Type B pancreatic cell (in vitro differentiated cells): ENCODE data around the gene EIPR1. TPM values are rescaled to one million over a fixed set of nuclear protein-coding genes. Genes with fewer than 3 reads are reported as not detected.

ENCODE experiments used
- DNase-seq: peaks from one replicate; pipeline ENCODE4 v3.0.0; 2021; ENCODE audit warnings: mixed read lengths; ENCODE audit not compliant: unreplicated experiment; ENCODE audit errors: extremely low spot score
- H3K27ac Mint-ChIP-seq: 2 replicates; pipeline ENCODE4 v1.8.0; 2021; ENCODE audit warnings: mild to moderate bottlenecking, mixed read lengths
- H3K27me3 Mint-ChIP-seq: 2 replicates; pipeline ENCODE4 v1.8.0; 2021; ENCODE audit warnings: mixed read lengths
- H3K36me3 Mint-ChIP-seq: 2 replicates; pipeline ENCODE4 v1.8.0; 2021; ENCODE audit warnings: mixed read lengths
- H3K4me1 Mint-ChIP-seq: one replicate; pipeline ENCODE4 v1.8.0; 2021; ENCODE audit warnings: mixed read lengths; ENCODE audit not compliant: unreplicated experiment
- H3K4me3 Mint-ChIP-seq: 2 replicates; pipeline ENCODE4 v1.8.0; 2021; ENCODE audit warnings: mild to moderate bottlenecking, mixed read lengths
- H3K9me3 Mint-ChIP-seq: 2 replicates; pipeline ENCODE4 v1.8.0; 2021; ENCODE audit warnings: mixed read lengths
- total RNA-seq: library from RNA; stranded (reverse); gene quantifications from 2 replicates; pipeline ENCODE4 v1.2.1, GENCODE V29; 2021; ENCODE audit warnings: low replicate concordance
- TF ChIP-seq, protein P1 (sequence below): fragments of 200-600 bp; sonication (generic); conservative IDR thresholded peaks from 2 replicates; pipeline ENCODE4 v1.5.0; 2021; ENCODE audit warnings: antibody characterized with exemption, mild to moderate bottlenecking

Gene EIPR1
- total RNA-seq, 1 donor from 2014 or later: 24.9 TPM

DNA sequence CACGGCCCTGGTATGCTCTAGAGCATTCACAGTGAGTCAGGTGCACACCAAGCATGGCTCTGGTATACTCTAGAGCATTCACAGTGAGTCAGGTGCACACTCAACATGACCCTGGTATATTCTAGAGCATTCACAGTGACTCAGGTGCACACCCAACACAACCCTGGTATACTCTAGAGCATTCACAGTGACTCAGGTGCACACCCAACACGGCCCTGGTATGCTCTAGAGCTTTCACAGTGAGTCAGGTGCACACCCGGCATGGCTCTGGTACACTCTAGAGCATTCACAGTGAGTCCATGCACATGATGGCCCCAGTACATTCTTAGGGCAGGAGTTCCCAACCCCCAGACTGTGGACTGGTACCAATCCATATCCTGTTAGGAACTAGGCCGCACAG lies 158.1 kb downstream of the EIPR1 start:
- no peaks in the 10 kb centered on the region for H3K27me3 Mint-ChIP-seq
- no peak overlapping the region for H3K4me3 Mint-ChIP-seq
- H3K9me3 Mint-ChIP-seq: peaks cover 5% of the 10 kb centered on the region
- TF ChIP-seq, protein P1, sequence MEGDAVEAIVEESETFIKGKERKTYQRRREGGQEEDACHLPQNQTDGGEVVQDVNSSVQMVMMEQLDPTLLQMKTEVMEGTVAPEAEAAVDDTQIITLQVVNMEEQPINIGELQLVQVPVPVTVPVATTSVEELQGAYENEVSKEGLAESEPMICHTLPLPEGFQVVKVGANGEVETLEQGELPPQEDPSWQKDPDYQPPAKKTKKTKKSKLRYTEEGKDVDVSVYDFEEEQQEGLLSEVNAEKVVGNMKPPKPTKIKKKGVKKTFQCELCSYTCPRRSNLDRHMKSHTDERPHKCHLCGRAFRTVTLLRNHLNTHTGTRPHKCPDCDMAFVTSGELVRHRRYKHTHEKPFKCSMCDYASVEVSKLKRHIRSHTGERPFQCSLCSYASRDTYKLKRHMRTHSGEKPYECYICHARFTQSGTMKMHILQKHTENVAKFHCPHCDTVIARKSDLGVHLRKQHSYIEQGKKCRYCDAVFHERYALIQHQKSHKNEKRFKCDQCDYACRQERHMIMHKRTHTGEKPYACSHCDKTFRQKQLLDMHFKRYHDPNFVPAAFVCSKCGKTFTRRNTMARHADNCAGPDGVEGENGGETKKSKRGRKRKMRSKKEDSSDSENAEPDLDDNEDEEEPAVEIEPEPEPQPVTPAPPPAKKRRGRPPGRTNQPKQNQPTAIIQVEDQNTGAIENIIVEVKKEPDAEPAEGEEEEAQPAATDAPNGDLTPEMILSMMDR: no peak
- H3K4me1 Mint-ChIP-seq: no peaks in the 10 kb centered on the region
- no peak overlapping the region for H3K27ac Mint-ChIP-seq
- peaks cover 4% of the 10 kb centered on the region for H3K36me3 Mint-ChIP-seq
- no peak for DNase-seq

DNA sequence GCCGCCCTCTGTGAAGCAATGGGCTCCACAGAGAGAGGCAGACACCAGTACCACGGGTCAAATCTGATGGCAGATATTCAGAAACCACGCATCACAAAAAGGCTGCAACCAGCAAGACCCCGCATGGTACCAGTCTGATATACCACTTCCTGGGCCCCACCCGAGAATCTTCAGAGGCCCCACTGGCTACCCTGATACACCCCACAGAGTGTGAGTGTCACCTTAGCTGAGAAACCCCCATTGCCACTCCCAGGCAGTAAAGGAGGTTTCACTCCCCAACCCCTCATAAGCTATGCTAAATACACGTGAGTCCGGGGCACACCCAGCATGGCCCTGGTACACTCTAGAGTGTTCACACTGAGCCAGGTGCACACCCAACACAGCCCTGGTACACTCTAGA lies 160.0 kb downstream of the EIPR1 start:
- H3K27me3 Mint-ChIP-seq: no peaks in the 10 kb centered on the region
- TF ChIP-seq, protein P1: no peak
- H3K36me3 Mint-ChIP-seq: peaks cover 4% of the 10 kb centered on the region
- no peak overlapping the region for H3K4me3 Mint-ChIP-seq
- peaks cover 5% of the 10 kb centered on the region for H3K9me3 Mint-ChIP-seq
- DNase-seq: no peak
- H3K4me1 Mint-ChIP-seq: peaks cover 5% of the 10 kb centered on the region
- no peak overlapping the region for H3K27ac Mint-ChIP-seq

DNA sequence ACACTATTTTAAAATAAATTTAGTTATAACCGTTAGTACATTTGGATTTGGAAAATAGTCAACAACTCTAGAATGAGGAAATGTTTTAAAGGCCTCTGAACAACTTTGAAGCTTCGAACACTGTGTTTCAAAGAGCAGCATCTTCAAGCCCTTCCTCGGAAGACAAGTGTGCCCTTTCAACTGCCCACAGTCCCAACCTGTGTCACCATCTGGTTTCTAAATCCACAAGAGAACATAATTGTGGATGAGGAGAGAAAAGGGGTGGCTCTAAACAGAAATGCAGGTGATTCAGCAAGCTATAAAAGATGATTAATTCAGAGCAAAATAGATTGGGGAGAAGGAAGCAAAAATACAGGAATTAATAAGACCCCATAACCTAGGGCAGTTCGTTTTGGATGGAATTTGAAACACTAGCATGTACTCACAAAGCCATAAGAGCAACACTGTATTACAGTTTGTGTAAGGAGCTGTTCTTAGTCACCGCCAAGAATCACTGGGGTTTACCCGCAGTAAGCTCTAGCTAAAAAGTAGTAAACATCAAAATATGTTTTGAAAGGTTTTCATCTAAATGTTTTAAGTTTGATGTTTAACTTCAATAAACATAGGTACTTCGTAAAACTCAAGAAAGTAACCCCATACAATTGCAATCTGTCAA lies 160.7 kb downstream of the EIPR1 start:
- Mint-ChIP-seq H3K36me3 (peaks cover 7% of the 10 kb centered on the region), H3K4me3 (no peak overlapping the region), H3K27me3 (no peaks in the 10 kb centered on the region), H3K9me3 (peaks cover 5% of the 10 kb centered on the region), H3K27ac (no peak overlapping the region), H3K4me1 (peaks cover 5% of the 10 kb centered on the region)
- TF ChIP-seq, protein P1: no peak
- DNase-seq: no peak

DNA sequence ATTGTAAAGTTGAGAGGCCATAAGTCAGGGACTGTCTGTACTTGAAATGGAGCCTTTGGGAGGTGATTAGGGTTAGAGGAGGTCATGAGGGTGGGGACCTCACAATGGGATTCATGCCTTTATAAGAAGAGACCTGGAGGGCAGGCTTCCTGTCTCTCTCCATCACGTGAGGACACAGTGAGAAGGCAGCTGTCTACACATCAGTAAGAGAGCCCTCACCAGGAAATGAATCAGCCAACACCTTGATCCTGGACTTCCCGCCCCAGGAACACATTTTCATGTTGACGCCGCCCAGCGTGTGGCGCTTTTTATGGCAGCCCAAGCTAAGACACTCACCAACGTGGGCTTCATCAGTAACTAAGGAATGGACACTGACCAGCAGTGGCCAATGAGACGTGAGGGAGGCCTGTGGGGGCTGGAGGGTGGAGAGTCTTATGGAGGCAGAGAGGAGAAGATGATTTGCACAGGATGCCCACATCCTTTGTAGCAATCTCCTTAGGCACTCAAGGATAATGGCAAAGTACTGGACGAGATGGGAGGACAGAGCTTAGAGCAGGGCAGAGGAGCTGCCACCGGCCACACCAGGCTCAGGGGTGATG lies 162.7 kb downstream of the EIPR1 start:
- Mint-ChIP-seq H3K27ac (no peak overlapping the region), H3K4me3 (no peak overlapping the region), H3K27me3 (no peaks in the 10 kb centered on the region), H3K9me3 (no peaks in the 10 kb centered on the region), H3K36me3 (peaks cover 11% of the 10 kb centered on the region), H3K4me1 (peaks cover 5% of the 10 kb centered on the region)
- TF ChIP-seq, protein P1: no peak
- DNase-seq: no peak

DNA sequence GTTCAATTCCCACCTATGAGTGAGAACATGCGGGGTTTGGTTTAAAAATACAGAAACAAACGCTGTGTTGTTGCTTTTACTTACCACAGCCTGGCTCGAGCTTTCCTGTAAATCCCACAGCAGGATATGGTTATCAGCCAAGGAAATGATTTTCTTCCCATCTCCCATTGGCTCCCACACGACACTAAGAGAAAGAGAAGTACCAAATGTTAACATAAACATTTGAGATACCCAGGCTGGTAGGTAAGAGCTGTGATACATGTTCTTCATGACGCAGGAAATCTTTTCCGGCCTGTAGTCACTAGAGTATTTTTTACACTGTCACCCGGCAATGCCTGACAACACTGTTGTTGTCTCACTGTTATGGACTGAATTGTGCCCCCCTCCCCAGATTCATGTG lies 163.6 kb downstream of the EIPR1 start:
- H3K27ac Mint-ChIP-seq: no peak overlapping the region
- no peak for DNase-seq
- H3K36me3 Mint-ChIP-seq: peaks cover 11% of the 10 kb centered on the region
- H3K27me3 Mint-ChIP-seq: no peaks in the 10 kb centered on the region
- no peak overlapping the region for H3K4me3 Mint-ChIP-seq
- TF ChIP-seq, protein P1: no peak
- peaks cover 5% of the 10 kb centered on the region for H3K4me1 Mint-ChIP-seq
- H3K9me3 Mint-ChIP-seq: no peaks in the 10 kb centered on the region
